ENCODE data around the gene DLGAP1. TPM values are rescaled to one million over a fixed set of nuclear protein-coding genes. Genes with fewer than 3 reads are reported as not detected.
A peak's percentile ranks its signal among the peaks of the same experiment; 100 is the strongest.

DLGAP1 gene
- total RNA-seq, 1 experiment from 2014 or later = 23.0 TPM

GRCh38 chr18:4200399-4200798 lies 254.7 kb downstream of the DLGAP1 start:
- no peaks in the 10 kb centered on the region for H3K27me3 Mint-ChIP-seq (ENCODE audit: low read depth)
- ChIA-PET CTCF (no interaction called here), POLR2A (no interaction called here)
- TF ChIP-seq RORB (CRISPR knock-in tag; IDR thresholded peaks at IDR 0.05) (no peak), HMGA2 (CRISPR knock-in tag; IDR thresholded peaks at IDR 0.05) (peak; percentile 93), ZMAT4 (CRISPR knock-in tag; IDR thresholded peaks at IDR 0.05) (no peak)
- no peak for ATAC-seq
- H3K4me1 Mint-ChIP-seq = peaks cover 26% of the 10 kb centered on the region
- no peak overlapping the region for H3K4me3 Mint-ChIP-seq
- no peaks in the 10 kb centered on the region for H3K9me3 Mint-ChIP-seq
- H3K36me3 Mint-ChIP-seq = no peaks in the 10 kb centered on the region
- H3K27ac Mint-ChIP-seq = no peak overlapping the region
- no peak for DNase-seq (ENCODE audit: low spot score)

- Mint-ChIP-seq H3K4me3 (no peak overlapping the region), H3K9me3 (no peaks in the 10 kb centered on the region), H3K36me3 (no peaks in the 10 kb centered on the region), H3K4me1 (peaks cover 21% of the 10 kb centered on the region), H3K27ac (no peak overlapping the region), H3K27me3 (ENCODE audit: low read depth) (no peaks in the 10 kb centered on the region)
- ChIA-PET CTCF (no interaction called here), POLR2A (no interaction called here)
- DNase-seq (ENCODE audit: low spot score) (no peak), ATAC-seq (no peak)
- TF ChIP-seq FOXP4 (CRISPR knock-in tag; IDR thresholded peaks at IDR 0.05) (no peak), MAX (CRISPR knock-in tag; IDR thresholded peaks at IDR 0.05) (no peak), NFE2L1 (CRISPR knock-in tag; IDR thresholded peaks at IDR 0.05) (no peak), TEAD1 (CRISPR knock-in tag; IDR thresholded peaks at IDR 0.05) (no peak), FOXP1 (CRISPR knock-in tag; IDR thresholded peaks at IDR 0.05; ENCODE audit: borderline replicate concordance) (no peak)
These were observed 256.2 kb downstream of the DLGAP1 start for GRCh38 chr18:4198956-4199355.

GRCh38 chr18:4196351-4196750 lies 258.8 kb downstream of the DLGAP1 start:
- TF ChIP-seq GABPB1 (CRISPR knock-in tag; IDR thresholded peaks at IDR 0.05) (no peak), CREM (CRISPR knock-in tag; IDR thresholded peaks at IDR 0.05) (no peak), TCF7 (CRISPR knock-in tag; IDR thresholded peaks at IDR 0.05; ENCODE audit: low read depth) (no peak), MYBL2 (CRISPR knock-in tag; IDR thresholded peaks at IDR 0.05) (no peak), FOXJ3 (CRISPR knock-in tag; IDR thresholded peaks at IDR 0.05; ENCODE audit: borderline replicate concordance) (no peak), NFATC4 (CRISPR knock-in tag; IDR thresholded peaks at IDR 0.05) (no peak), ZNF416 (CRISPR knock-in tag; IDR thresholded peaks at IDR 0.05) (no peak), IRF2 (CRISPR knock-in tag; IDR thresholded peaks at IDR 0.05; ENCODE audit: borderline replicate concordance, low read depth) (no peak), MAX (CRISPR knock-in tag; IDR thresholded peaks at IDR 0.05) (no peak), FOXP1 (CRISPR knock-in tag; IDR thresholded peaks at IDR 0.05; ENCODE audit: borderline replicate concordance) (no peak), GRHL2 (CRISPR knock-in tag; IDR thresholded peaks at IDR 0.05; ENCODE audit: insufficient replicate concordance, severe bottlenecking) (no peak)
- Mint-ChIP-seq H3K36me3 (no peaks in the 10 kb centered on the region), H3K4me1 (peaks cover 16% of the 10 kb centered on the region), H3K9me3 (no peaks in the 10 kb centered on the region), H3K27ac (no peak overlapping the region), H3K4me3 (no peak overlapping the region), H3K27me3 (ENCODE audit: low read depth) (no peaks in the 10 kb centered on the region)
- CTCF ChIA-PET = interaction anchor here (1.2 kb wide), 1 partner anchor 14 kb away, joined by 5 read pairs; no protein-coding TSS in a partner anchor
- POLR2A ChIA-PET = no interaction called here
- DNase-seq (ENCODE audit: low spot score) (no peak), ATAC-seq (no peak)

- no peaks in the 10 kb centered on the region for H3K9me3 Mint-ChIP-seq
- DNase-seq (ENCODE audit: low spot score) = no peak
- POLR2A ChIA-PET = no interaction called here
- peaks cover 16% of the 10 kb centered on the region for H3K4me1 Mint-ChIP-seq
- H3K27me3 Mint-ChIP-seq (ENCODE audit: low read depth) = no peaks in the 10 kb centered on the region
- H3K36me3 Mint-ChIP-seq = peaks cover 3% of the 10 kb centered on the region
- no peak for ATAC-seq
- CTCF ChIA-PET = interaction anchor here (1.1 kb wide), 1 partner anchor 11 kb away, joined by 3 read pairs; no protein-coding TSS in a partner anchor
- H3K4me3 Mint-ChIP-seq = no peak overlapping the region
- H3K27ac Mint-ChIP-seq = no peak overlapping the region
- TF ChIP-seq ZNF532 (CRISPR knock-in tag; IDR thresholded peaks at IDR 0.05; ENCODE audit: borderline replicate concordance) (no peak), RORB (CRISPR knock-in tag; IDR thresholded peaks at IDR 0.05) (no peak), ZBTB21 (CRISPR knock-in tag; IDR thresholded peaks at IDR 0.05; ENCODE audit: borderline replicate concordance) (no peak)
These were observed 262.0 kb downstream of the DLGAP1 start for GRCh38 chr18:4193086-4193485.

All from WTC11 (cell line).